Hepatocyte (in vitro differentiated cells): ENCODE data around the gene TEAD2. TPM values are rescaled to one million over a fixed set of nuclear protein-coding genes. Genes with fewer than 3 reads are reported as not detected.

Experiments
- DNase-seq: peaks from one replicate; pipeline ENCODE4 v3.0.0-alpha.2; 2016; ENCODE audit warnings: low spot score
- H2AFZ ChIP-seq: fragments of 200-600 bp; sonication (generic); 2 replicates; pipeline ENCODE4 v1.6.0; 2016; ENCODE audit warnings: antibody characterized with exemption, mild to moderate bottlenecking
- H3K27ac ChIP-seq: fragments of 200-600 bp; sonication (generic); 2 replicates; pipeline ENCODE4 v1.5.1; 2016; ENCODE audit warnings: mild to moderate bottlenecking
- H3K27me3 ChIP-seq: fragments of 200-600 bp; sonication (generic); 2 replicates; pipeline ENCODE4 v1.6.1; 2016
- H3K36me3 ChIP-seq: fragments of 200-600 bp; sonication (generic); replicated peaks from 2 replicates; pipeline ENCODE4 v1.5.1; 2016; ENCODE audit warnings: low read depth; ENCODE audit not compliant: insufficient read depth
- H3K4me1 ChIP-seq: fragments of 200-600 bp; sonication (generic); 2 replicates; pipeline ENCODE4 v1.5.1; 2016; ENCODE audit warnings: mild to moderate bottlenecking, moderate library complexity; ENCODE audit not compliant: insufficient read depth
- H3K4me2 ChIP-seq: fragments of 200-600 bp; sonication (generic); 2 replicates; pipeline ENCODE4 v1.6.0; 2016
- H3K4me3 ChIP-seq: fragments of 200-600 bp; sonication (generic); 2 replicates; pipeline ENCODE4 v1.5.1; 2016; ENCODE audit warnings: mild to moderate bottlenecking
- H3K79me2 ChIP-seq: fragments of 200-600 bp; sonication (generic); 2 replicates; pipeline ENCODE4 v1.6.0; 2017; ENCODE audit warnings: mild to moderate bottlenecking
- H3K9me2 ChIP-seq: fragments of 200-600 bp; sonication (generic); replicated peaks from 2 replicates; pipeline ENCODE4 v1.6.0; 2017; ENCODE audit warnings: mild to moderate bottlenecking; ENCODE audit not compliant: insufficient read depth
- H3K9me3 ChIP-seq: fragments of 200-600 bp; sonication (generic); 2 replicates; pipeline ENCODE4 v1.5.1; 2016; ENCODE audit warnings: low read depth, mild to moderate bottlenecking
- H4K20me1 ChIP-seq: fragments of 200-600 bp; sonication (generic); 2 replicates; pipeline ENCODE4 v1.6.0; 2016; ENCODE audit warnings: mild to moderate bottlenecking; ENCODE audit not compliant: insufficient read depth, poor library complexity, severe bottlenecking
- EZH2 ChIP-seq: fragments of 200-600 bp; sonication (generic); IDR thresholded peaks from 2 replicates; pipeline ENCODE4 v1.6.1; 2016; ENCODE audit warnings: antibody characterized with exemption, mild to moderate bottlenecking, borderline replicate concordance
- EZH2phosphoT487 ChIP-seq: fragments of 200-600 bp; sonication (generic); IDR thresholded peaks from one replicate; pipeline ENCODE4 v1.6.1; 2018; ENCODE audit warnings: antibody characterized with exemption, mild to moderate bottlenecking, low read depth, moderate library complexity; ENCODE audit not compliant: unreplicated experiment, severe bottlenecking
- WGBS: methylation state at CpG from one replicate; pipeline ENCODE4 v1.1.6; 2016; ENCODE audit warnings: low lambda C conversion rate; ENCODE audit errors: missing lambda C conversion rate; 5-methylcytosine and 5-hydroxymethylcytosine counted together
- polyA plus RNA-seq: library from polyadenylated mRNA; unstranded; fragments of >200 nt; fragmentation: Nextera tagmentation; extraction: Ambion mirVana; gene quantifications from 2 replicates; pipeline ENCODE4 v1.2.1, GENCODE V29; 2016
- total RNA-seq: library from RNA; depleted of rRNA; stranded (reverse); fragments of >200 nt; gene quantifications from 2 replicates; pipeline ENCODE4 v1.2.3, GENCODE V29; 2014
- TF ChIP-seq, protein P1 (sequence below): fragments of 200-600 bp; sonication (generic); IDR thresholded peaks from 2 replicates; pipeline ENCODE4 v1.5.1; 2016; ENCODE audit warnings: antibody characterized with exemption, mild to moderate bottlenecking; ENCODE audit not compliant: poor library complexity

The TEAD2 gene
- total and polyA plus RNA-seq, 2 experiments from 2014 or later = 35.4 to 41.4 TPM

DNA sequence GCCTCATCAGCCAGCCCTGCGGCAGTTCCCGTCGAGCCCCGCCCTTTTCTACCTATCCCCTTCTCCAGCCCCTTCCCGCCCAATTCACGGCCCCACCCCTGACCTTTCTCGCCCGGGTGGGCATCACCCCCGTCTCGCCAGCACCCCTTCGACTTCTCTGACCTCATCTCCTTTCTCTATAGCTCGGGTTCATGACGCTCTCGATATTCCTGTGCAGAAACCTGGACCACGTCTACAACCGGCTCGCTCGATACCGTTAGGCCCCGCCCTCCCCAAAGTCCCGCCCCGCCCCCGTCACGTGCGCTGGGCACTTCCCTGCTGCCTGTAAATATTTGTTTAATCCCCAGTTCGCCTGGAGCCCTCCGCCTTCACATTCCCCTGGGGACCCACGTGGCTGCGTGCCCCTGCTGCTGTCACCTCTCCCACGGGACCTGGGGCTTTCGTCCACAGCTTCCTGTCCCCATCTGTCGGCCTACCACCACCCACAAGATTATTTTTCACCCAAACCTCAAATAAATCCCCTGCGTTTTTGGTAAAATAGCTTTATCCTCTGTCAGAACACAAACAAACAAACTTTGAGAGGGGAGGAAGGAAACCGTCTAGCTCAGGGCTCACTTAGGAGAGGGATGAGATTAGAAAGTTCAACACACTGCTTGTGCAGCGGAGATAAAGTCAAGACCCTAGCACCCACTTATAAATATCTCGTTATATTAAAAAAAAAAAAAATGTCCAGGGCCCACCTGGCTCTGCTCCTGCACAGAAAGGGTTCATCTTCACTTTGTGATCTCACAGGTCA lies 21.9 kb downstream of the TEAD2 start:
- no peaks in the 10 kb centered on the region for H3K79me2 ChIP-seq
- no peak overlapping the region for H2AFZ ChIP-seq
- peak overlapping the region; percentile 78 for H3K4me2 ChIP-seq
- H3K27me3 ChIP-seq = no peaks in the 10 kb centered on the region
- H3K4me3 ChIP-seq = no peak overlapping the region
- 57% methylated on average over 22 of the region's 36 CpGs for WGBS
- peak; percentile 54 for DNase-seq
- H3K4me1 ChIP-seq = no peaks in the 10 kb centered on the region
- H3K27ac ChIP-seq = no peak overlapping the region
- TF ChIP-seq, protein P1, sequence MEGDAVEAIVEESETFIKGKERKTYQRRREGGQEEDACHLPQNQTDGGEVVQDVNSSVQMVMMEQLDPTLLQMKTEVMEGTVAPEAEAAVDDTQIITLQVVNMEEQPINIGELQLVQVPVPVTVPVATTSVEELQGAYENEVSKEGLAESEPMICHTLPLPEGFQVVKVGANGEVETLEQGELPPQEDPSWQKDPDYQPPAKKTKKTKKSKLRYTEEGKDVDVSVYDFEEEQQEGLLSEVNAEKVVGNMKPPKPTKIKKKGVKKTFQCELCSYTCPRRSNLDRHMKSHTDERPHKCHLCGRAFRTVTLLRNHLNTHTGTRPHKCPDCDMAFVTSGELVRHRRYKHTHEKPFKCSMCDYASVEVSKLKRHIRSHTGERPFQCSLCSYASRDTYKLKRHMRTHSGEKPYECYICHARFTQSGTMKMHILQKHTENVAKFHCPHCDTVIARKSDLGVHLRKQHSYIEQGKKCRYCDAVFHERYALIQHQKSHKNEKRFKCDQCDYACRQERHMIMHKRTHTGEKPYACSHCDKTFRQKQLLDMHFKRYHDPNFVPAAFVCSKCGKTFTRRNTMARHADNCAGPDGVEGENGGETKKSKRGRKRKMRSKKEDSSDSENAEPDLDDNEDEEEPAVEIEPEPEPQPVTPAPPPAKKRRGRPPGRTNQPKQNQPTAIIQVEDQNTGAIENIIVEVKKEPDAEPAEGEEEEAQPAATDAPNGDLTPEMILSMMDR = no peak
- no peak for TF ChIP-seq EZH2phosphoT487
- H3K9me2 ChIP-seq = no peaks in the 10 kb centered on the region
- H4K20me1 ChIP-seq = peaks cover 7% of the 10 kb centered on the region
- H3K9me3 ChIP-seq = no peaks in the 10 kb centered on the region
- H3K36me3 ChIP-seq = no peaks in the 10 kb centered on the region

DNA sequence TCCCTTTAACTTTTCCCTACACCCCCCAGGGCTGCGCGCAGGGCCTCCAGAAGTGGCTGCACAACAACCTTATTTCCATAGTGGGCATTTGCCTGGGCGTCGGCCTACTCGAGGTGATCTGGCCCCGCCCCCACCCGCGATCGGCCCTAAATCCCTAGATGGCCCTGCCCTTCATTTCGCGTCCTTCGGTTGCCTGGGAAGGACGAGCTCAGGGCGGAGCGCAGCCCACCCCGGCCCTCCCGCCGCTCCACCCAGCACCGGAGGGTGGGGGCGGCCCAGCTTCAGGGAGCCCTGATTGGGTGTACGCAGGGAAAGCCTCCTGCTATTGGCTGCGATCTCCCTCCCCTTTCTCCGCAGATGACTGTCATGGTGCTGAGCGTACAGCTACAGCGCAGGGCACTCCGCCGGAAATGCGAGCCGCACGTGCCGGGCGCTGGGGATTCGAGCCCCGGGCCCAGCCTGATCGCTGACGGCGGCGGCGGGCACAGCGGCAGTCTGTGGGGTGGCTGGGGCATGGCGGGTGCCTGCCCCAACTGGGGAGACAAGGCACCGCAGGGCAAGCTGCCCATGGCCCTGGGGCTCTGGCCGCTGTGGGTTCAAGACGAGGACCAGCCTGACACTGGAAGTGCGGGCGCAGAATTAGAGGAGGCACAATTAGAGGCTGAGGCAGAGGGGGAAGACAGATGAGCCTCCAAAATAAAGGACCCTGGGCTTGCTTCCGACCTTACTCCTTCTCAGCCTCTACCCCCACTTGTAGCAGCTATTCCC lies 22.7 kb downstream of the TEAD2 start:
- H3K79me2 ChIP-seq = no peaks in the 10 kb centered on the region
- no peaks in the 10 kb centered on the region for H3K9me2 ChIP-seq
- WGBS = 17% methylated on average over 29 of the region's 47 CpGs
- H3K9me3 ChIP-seq = no peaks in the 10 kb centered on the region
- peak overlapping the region; percentile 78 for H3K4me2 ChIP-seq
- H3K4me1 ChIP-seq = no peaks in the 10 kb centered on the region
- H3K27me3 ChIP-seq = no peaks in the 10 kb centered on the region
- TF ChIP-seq EZH2 (no peak), EZH2phosphoT487 (no peak)
- TF ChIP-seq, protein P1 = no peak
- no peak overlapping the region for H3K27ac ChIP-seq
- H3K36me3 ChIP-seq = no peaks in the 10 kb centered on the region
- no peak overlapping the region for H3K4me3 ChIP-seq
- H2AFZ ChIP-seq = no peak overlapping the region
- peaks cover 7% of the 10 kb centered on the region for H4K20me1 ChIP-seq
- DNase-seq = peak; percentile 87

- Histone ChIP-seq H3K27ac (no peak overlapping the region), H3K36me3 (no peaks in the 10 kb centered on the region), H3K4me3 (no peak overlapping the region), H4K20me1 (peaks cover 7% of the 10 kb centered on the region), H3K27me3 (no peaks in the 10 kb centered on the region), H3K4me2 (peak overlapping the region; percentile 78), H3K4me1 (no peaks in the 10 kb centered on the region), H3K9me3 (no peaks in the 10 kb centered on the region), H2AFZ (no peak overlapping the region), H3K79me2 (no peaks in the 10 kb centered on the region), H3K9me2 (no peaks in the 10 kb centered on the region)
- 9% methylated on average over 24 of the region's 30 CpGs for WGBS
- peak; percentile 93 for DNase-seq
- no peak for TF ChIP-seq EZH2
- TF ChIP-seq, protein P1 = no peak
- no peak for TF ChIP-seq EZH2phosphoT487
These were observed 23.4 kb downstream of the TEAD2 start for GRCh38 chr19:49338691-49339300.
